Measurements from ENCODE around the gene FYCO1.

The FYCO1 gene

DNA sequence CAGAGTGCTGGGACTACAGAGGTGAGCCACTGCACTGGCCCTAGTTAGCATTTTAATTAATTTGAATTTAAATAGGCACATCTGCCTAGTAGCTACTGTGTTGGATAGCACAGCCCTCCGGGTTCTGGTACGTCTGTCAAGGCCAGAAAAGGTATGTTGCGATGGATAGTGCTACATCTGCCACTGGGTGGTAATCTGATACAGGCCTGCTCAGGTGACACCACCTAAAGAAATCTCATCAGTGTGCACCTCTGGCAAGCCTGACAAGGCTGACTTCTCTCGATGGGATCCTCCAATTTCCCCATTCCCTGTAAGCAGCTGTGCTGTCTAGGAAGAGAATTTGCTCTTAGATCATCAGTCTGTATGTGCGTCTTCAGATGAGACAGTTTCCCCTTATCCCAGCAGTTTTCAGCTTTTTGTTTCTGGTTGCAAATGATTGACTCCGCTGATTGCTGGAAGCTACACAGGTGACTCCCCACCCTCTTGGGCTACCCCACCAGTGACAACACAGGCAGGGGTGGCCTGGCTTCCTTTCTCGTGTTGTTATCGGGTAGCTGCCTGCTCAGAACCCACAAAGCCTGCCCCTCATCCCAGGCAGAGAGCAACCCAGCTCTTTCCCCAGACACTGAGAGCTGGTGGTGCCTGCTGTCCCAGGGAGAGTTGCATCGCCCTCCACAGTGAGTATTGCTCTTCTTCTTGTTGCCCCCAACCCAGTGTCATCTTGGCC lies 109.5 kb downstream of the FYCO1 start, which contains the start of gene CCR9:
CCR9 (plus strand) TSS at position 565 of the 727 bp plus-strand sequence. CDS start 8,391 bp downstream, outside the sequence.
- DNase-seq (ENCODE audit: low spot score): no peak

DNA sequence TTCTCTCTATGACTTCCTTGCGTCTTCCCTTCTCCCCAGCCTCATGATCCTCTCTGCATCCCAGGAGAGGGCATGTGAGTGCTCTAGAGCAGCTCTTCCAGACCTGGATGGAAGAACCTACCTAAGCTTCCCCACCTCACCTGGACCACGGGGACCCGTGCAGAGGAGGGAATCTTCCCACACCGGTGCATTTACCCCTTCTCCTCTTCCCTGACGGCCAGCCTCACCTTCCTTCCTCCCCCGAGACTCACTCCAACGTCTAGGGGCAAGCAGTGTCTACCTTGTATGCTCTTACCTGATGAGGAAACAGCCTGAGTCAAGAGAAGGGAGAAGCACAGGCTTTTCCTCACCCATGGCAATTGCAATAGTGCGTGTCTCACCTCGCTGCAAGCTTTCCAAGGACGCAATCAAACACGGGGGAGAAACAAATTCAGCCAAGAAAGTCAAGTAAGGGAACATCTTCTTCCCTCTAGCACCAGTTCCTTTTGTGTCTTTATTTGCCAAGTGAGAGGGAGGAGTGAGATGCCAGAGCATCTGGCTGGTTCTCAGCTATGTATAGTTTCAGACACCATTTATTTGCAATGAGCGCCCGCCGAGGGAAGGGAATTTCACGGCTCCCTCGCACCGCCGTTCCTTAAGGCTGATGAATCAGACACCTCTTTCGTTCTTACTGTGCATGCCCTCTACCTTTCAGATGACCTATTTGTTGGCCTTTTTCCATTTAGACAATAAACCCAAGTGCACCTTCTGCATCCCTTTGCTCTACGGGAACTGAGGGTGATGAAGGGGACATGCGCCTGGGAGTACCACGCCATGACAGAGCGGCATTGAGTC lies 111.0 kb downstream of the FYCO1 start:
- DNase-seq (ENCODE audit: low spot score): peak; percentile 21

DNA sequence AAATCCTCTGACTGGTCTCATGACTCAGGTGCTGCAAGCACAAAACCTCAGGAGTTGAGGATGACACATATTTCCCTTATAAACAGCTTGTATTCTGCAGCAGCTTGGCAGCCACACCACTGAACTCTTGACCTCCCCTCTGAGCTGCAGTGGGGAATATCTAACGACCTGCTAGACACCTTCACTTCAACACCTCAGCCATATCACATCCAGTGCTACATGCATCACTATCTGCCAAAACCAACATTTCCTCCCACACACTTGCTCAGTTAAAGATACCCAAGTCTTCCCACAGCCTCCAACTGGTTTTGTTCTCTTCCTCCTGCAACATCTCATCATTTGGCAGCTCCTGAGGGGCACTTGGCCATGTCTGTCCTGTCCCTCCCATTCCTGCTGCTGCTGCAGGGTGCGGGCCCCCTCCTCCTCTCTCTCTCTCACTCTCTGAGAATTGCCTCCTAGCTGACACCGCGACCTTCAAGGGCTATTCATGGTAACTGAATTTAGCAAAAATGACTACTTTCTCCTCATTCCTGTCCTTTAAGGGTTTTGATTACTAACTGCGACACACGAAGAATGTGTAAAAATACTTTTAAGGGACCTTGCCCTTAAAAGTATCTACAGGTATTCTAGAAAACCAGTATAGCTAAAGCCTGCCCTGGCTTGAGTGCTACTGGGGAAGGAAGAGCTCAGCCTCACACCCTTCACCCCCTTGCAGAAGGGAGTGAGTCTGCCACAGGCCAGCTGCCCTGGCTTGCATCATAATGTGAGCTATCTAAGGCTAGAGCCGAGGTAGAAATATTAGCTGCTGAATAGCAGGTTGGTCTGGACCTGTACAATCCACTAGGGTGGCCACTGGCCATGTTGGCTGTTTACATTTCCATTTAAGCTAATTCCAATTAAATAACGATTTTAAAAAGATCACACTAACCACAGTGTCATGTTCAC lies 114.3 kb downstream of the FYCO1 start:
- peak; percentile 11 for DNase-seq (ENCODE audit: low spot score)

DNA sequence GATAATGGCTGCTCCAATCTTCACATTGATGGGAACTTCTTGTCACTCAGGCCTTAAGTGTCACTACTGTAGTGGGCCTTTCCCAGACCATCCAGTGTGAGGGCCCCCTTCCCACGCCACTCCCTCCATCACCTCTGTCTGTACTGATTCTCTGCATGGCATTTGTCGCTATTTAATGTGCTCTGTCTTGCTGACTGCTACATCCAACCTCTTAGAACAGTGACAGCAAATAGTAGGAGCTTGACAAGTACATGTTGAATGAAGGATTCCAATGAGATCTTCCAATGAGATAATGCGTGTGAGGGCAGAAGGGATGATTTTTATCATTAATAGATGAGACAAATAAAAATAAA lies 114.9 kb downstream of the FYCO1 start:
- no peak for DNase-seq (ENCODE audit: low spot score)

DNA sequence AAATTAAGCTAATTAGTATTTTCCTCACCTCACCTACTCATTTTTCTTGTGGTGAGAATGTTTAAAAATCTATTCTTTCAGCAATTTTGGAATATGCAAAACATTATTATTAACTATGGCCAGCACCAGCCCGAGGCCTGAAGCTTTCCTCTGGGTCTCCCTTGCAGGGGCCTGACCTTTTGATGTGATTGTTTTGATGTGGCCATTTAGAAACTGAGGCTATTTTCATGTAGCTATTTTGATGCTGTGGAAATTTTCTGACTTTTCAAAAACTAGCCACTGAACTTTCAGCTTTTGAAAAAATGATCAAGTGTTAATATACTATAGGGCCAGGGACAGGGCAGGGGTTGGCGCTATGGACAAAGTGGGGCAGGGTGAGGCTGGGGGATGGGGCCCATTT lies 117.5 kb downstream of the FYCO1 start:
- no peak for DNase-seq (ENCODE audit: low spot score)

DNA sequence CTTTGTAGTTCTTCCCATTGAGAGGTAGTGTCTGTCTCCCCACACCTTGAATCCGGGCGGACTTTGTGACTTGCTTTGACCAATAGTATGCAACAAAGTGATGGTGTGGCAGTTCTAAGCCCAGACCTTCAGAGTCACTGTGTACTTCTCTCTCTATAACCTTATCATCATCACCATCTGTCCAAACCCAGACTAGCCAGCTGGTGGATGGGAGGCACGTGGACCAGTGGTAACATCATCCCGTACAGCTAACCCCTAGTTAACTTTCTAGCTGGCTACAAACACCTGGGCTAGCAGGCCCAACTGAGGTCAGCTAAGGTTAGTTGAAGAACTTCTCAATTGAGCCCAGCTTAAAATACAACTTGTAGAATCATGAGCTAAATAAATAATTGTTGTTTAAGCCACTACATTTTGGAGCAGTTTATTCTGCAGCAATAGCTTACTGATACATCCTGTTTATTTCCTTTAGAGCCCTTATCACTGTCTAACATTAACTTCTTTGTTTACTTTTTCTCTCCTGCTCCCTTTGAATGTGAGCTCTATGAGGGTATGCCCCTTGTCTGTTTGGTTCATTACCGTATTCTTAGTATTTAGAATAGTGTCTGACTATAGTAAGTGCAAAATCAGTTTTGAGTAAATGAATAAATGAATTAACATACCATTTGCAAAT lies 120.8 kb downstream of the FYCO1 start:
- DNase-seq (ENCODE audit: low spot score): no peak

DNA sequence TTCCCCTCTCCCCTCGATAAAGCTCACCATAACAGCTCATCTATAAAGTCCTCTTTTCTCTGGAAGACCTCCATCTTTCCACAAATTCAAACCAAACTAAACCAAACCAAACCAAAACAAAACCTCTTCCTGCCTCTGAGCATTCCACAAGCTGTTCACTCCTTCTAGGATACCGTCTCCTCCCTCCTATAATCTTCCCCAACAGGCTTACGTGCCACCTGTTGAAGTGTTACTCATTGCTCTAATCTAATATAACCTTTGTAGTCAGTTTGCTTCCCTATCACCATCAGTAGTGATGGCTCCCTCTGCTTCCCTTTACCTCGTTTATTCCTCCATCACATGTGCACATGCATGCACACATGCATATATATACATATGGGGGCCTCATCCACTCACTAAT lies 122.0 kb downstream of the FYCO1 start:
- no peak for DNase-seq (ENCODE audit: low spot score)

DNA sequence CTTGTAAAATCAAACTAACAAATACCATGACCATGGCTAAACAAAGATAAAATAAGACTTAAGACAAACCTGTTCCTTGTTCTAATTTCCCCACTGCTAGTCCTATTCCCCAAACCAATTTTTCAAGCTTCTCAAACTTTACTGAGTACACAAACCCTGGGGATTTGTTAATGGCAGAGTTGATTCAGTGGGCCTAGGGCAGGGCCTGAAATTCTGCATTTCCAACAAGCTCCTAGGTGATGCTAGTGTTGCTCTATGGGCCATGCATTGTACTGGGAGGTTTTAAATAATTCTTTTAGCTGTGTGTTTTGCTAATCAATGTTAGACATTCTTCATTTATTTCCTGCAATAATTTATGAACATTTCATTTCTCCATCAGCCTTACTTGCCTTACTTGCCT lies 122.6 kb downstream of the FYCO1 start:
- DNase-seq (ENCODE audit: low spot score): no peak

DNA sequence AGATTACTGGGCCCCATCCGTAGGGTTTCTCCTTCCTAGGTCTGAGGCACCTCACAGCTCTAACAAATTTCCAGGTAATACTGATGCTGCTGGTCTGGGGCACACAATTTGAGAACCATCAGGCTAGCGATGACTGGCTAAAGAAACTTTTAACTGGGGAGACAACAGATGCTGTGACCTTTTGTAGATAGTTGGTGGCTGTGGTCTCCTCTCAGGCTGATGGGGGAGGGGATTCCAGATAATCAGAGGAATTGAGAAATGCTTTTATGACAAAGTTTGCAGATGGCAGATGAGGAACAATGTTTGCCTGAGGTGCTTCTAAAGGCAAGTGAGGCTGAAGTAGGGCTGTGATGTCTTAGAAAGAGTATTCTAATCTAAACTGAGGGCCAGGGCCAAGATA lies 123.1 kb downstream of the FYCO1 start:
- no peak for DNase-seq (ENCODE audit: low spot score)

DNA sequence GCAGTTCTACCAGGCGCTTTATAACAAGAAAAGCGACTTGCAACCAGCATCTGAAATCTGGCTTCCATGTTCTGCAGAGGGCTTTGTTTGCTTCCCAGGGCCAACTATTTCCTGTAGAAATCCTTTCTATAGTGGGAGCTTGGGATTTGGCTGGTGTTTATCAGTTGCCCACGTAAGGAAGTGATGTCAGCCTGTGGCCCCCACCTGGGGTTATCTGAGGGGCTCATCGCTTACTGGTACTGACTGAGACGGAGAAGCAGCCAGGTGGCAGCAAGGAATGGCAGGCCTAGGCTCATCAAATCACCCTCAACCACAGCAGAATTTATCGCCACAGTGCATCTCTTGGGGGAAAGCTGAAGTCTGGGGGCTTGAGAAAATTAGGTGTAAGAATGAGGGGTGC lies 123.8 kb downstream of the FYCO1 start:
- no peak for DNase-seq (ENCODE audit: low spot score)

DNA sequence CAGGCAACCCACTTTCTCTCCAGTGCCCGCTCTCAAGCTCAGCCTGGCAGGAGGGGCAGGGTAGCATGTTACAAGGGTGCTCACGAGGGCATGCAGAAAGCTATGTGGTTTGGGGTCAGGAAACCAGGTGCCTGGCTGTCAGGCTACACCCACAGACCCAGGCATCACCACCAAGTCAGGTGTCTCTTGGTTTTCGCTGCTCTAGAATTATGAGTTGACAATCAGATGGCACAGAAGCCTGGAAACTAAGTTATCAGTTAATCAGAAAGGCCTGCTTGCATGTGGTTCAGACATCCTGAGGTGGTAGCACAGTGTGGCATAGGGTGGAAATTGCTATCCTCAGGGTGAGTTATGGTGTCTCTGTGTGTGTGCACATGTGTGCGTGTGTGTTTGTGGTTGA lies 125.5 kb downstream of the FYCO1 start:
- peak; percentile 42 for DNase-seq (ENCODE audit: low spot score)

DNA sequence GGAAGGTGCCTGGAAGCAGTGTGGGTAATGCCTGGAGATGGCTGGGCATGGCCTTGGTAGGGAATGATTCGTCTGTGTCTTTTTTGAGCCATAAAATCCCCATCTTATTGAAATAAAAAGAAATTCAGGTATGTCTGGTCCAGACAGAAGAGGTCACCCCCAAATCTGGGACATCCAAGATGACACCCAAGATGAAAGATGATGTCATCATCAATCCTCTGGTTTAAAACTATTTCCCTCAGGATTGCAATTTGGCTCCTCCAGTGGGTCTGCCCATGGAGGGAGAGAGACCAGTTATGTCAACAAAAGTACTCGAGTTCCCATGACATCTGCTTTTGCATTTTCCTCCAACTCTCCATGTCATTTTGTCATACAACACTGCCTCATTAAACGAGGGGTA lies 126.0 kb downstream of the FYCO1 start:
- DNase-seq (ENCODE audit: low spot score): no peak

DNA sequence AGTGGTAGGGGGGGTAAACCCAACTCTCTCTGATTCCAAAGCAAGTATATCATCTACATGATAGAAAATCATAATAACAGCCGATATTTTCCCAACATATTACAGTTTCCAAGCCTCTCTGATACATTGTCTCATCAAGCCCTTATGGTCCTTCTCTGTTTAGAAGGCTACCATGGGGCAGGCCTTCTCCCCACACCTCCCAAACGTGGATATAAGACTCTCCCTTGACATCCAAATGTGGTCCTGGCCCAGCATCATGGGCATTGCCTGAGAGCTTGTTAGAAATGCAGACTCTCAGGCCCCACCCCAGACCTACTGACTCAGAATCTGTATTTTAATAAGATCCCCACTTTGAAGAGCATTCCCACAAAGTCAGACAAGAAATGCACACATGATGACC lies 127.0 kb downstream of the FYCO1 start:
- no peak for DNase-seq (ENCODE audit: low spot score)

DNA sequence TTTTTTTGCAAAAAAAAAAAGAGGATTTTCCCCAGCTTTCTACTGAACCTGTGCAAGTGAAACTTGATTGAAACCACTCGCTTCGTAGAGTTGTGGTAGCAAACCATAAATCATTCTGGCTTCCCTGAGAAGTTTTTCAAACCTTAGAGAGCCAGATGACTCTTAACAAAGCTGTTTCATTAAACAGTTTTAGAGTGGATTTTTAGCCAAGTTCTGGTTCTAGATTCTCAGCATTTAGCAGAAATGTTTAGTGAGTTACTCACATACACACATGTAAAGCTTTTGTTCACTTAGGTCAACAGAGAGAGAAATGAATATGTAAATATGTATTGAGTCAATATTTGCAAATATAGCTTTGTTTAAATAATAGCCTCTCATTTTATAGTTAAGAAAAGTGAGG lies 127.4 kb downstream of the FYCO1 start:
- DNase-seq (ENCODE audit: low spot score): no peak
